HEK293 (cell line): ENCODE results near the gene ZNF860.

Source experiments
- CTCF ChIA-PET: fragments of 350-600 bp; formaldehyde crosslinking; extraction: SDS; loops from one replicate; lab custom pipeline; 2021; ENCODE audit warnings: antibody characterized with exemption; lab: Yijun Ruan, JAX
- POLR2A ChIA-PET: fragments of 300-600 bp; formaldehyde crosslinking; extraction: SDS; loops from one replicate; lab custom pipeline; 2020; ENCODE audit warnings: antibody characterized with exemption, inconsistent platforms; lab: Yijun Ruan, JAX
- H3K27ac ChIP-seq: fragments of 200-500 bp; sonication (Bioruptor generic); 2 replicates; pipeline ENCODE4 v1.5.1; 2014; ENCODE audit warnings: low read depth, low read length, control low read depth, inconsistent platforms; ENCODE audit errors: extremely low read depth
- H3K36me3 ChIP-seq, 2 experiments: fragments of 200-500 bp in 1 of 2; sonication (Bioruptor generic) in 1 of 2; 1 replicate in 1 of 2; 2 replicates in 1 of 2; pipeline ENCODE4 v1.5.1; 2014 to 2017; ENCODE audit warnings: inconsistent platforms in 2 of 2, low read length in 2 of 2; ENCODE audit not compliant: control insufficient read depth in 2 of 2, insufficient read depth in 1 of 2
- H3K4me1 ChIP-seq: fragments of 200-500 bp; sonication (Bioruptor generic); 2 replicates; pipeline ENCODE4 v1.5.1; 2014; ENCODE audit warnings: mild to moderate bottlenecking, low read length, inconsistent platforms; ENCODE audit not compliant: control insufficient read depth, insufficient read depth
- H3K4me3 ChIP-seq: 2 replicates; pipeline ENCODE4 v1.5.1; 2011; ENCODE audit warnings: low read depth, mild to moderate bottlenecking, control low read depth, low read length, moderate library complexity
- H3K9me3 ChIP-seq: fragments of 200-500 bp; sonication (Bioruptor generic); 2 replicates; pipeline ENCODE4 v1.5.1; 2014; ENCODE audit warnings: low read depth, low read length, inconsistent platforms; ENCODE audit not compliant: control insufficient read depth, insufficient read depth
- CTCF ChIP-seq: fragments of 450-650 bp; formaldehyde crosslinking; IDR thresholded peaks from 2 replicates; pipeline ENCODE4 v1.5.1; 2016; ENCODE audit warnings: missing biosample characterization, missing genetic modification characterization
- KLF17 ChIP-seq: fragments of 450-650 bp; formaldehyde crosslinking; IDR thresholded peaks from 2 replicates; pipeline ENCODE4 v1.5.1; 2016; ENCODE audit warnings: missing biosample characterization, missing genetic modification characterization
- KLF9 ChIP-seq: fragments of 450-650 bp; formaldehyde crosslinking; IDR thresholded peaks from 2 replicates; pipeline ENCODE4 v1.5.1; 2016; ENCODE audit warnings: missing biosample characterization, missing genetic modification characterization, low read depth
- SETDB1 ChIP-seq: IDR thresholded peaks from one replicate; pipeline ENCODE4 v1.6.1; 2017; ENCODE audit warnings: mild to moderate bottlenecking, low read length, moderate library complexity, mixed read lengths; ENCODE audit not compliant: insufficient read length
- TRIM28 ChIP-seq: IDR thresholded peaks from 2 replicates; pipeline ENCODE4 v1.6.1; 2011; ENCODE audit warnings: low read length, control low read depth, borderline replicate concordance
- ZFP41 ChIP-seq: fragments of 450-650 bp; formaldehyde crosslinking; IDR thresholded peaks from 2 replicates; pipeline ENCODE4 v1.5.1; 2016; ENCODE audit warnings: missing biosample characterization, missing genetic modification characterization, borderline replicate concordance
- ZNF146 ChIP-seq: fragments of 450-650 bp; formaldehyde crosslinking; IDR thresholded peaks from 2 replicates; pipeline ENCODE4 v1.5.1; 2016; ENCODE audit warnings: missing biosample characterization, missing genetic modification characterization
- ZNF184 ChIP-seq: fragments of 450-650 bp; IDR thresholded peaks from 2 replicates; pipeline ENCODE4 v1.5.1; 2018; ENCODE audit warnings: missing biosample characterization, mild to moderate bottlenecking, missing genetic modification characterization
- ZNF426 ChIP-seq: fragments of 450-650 bp; formaldehyde crosslinking; IDR thresholded peaks from 2 replicates; pipeline ENCODE4 v1.5.1; 2017; ENCODE audit warnings: missing biosample characterization, missing genetic modification characterization, mild to moderate bottlenecking, inconsistent platforms, moderate library complexity
- ZNF501 ChIP-seq: fragments of 450-650 bp; formaldehyde crosslinking; IDR thresholded peaks from 2 replicates; pipeline ENCODE4 v1.5.1; 2016; ENCODE audit warnings: missing biosample characterization, missing genetic modification characterization
- ZNF513 ChIP-seq: fragments of 450-650 bp; IDR thresholded peaks from 2 replicates; pipeline ENCODE4 v1.5.1; 2018; ENCODE audit warnings: missing biosample characterization, missing genetic modification characterization
- ZNF561 ChIP-seq: fragments of 450-650 bp; IDR thresholded peaks from 2 replicates; pipeline ENCODE4 v1.5.1; 2018; ENCODE audit warnings: missing biosample characterization, missing genetic modification characterization, borderline replicate concordance
- ZNF654 ChIP-seq: fragments of 450-650 bp; formaldehyde crosslinking; IDR thresholded peaks from 2 replicates; pipeline ENCODE4 v1.5.1; 2016; ENCODE audit warnings: low read depth, missing biosample characterization, missing genetic modification characterization
- ZNF677 ChIP-seq: fragments of 450-650 bp; IDR thresholded peaks from 2 replicates; pipeline ENCODE4 v1.5.0; 2018; ENCODE audit warnings: missing biosample characterization, mild to moderate bottlenecking, missing genetic modification characterization, moderate library complexity
- ZSCAN16 ChIP-seq: fragments of 450-650 bp; formaldehyde crosslinking; IDR thresholded peaks from 2 replicates; pipeline ENCODE4 v1.5.1; 2016; ENCODE audit warnings: missing biosample characterization, missing genetic modification characterization
- ZSCAN30 ChIP-seq: fragments of 450-650 bp; IDR thresholded peaks from 2 replicates; pipeline ENCODE4 v1.5.1; 2018; ENCODE audit warnings: missing biosample characterization, mild to moderate bottlenecking, missing genetic modification characterization, moderate library complexity
- TF ChIP-seq, protein P1 (sequence below): fragments of 450-650 bp; formaldehyde crosslinking; IDR thresholded peaks from 2 replicates; pipeline ENCODE4 v1.5.1; 2016; ENCODE audit warnings: missing biosample characterization, missing genetic modification characterization

Gene ZNF860

DNA sequence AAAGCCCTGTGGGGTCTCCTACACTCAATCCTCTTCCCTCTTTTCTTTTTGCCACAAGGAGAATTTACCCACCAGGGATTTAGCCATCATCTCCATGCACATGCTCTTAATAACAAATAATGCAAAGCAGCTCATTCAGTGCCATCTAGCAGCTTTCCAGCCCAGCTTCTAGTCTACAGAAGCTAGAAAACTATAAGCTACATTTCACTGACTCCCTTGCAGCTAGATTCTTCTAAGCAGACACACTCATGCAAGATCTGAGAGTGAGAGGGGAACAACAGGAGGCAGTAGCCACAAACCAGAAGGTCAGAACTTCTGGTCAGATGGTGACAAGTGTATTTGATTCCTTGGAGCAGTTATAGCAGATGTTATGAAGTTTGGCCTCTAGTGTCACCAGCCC, 26.0 kb upstream of the ZNF860 start:
- H3K4me1 ChIP-seq: peaks cover 14% of the 10 kb centered on the region
- ChIA-PET POLR2A (no interaction called here), CTCF (no interaction called here)
- TF ChIP-seq TRIM28: peak; percentile 93; the same call in 1 of the 2 replicates
- TF ChIP-seq ZNF654 (tag by site-specific recombination): no peak
- peak; percentile 69 for TF ChIP-seq SETDB1
- no peaks in the 10 kb centered on the region for H3K9me3 ChIP-seq
- H3K27ac ChIP-seq: no peak overlapping the region
- no peak overlapping the region for H3K4me3 ChIP-seq
- no peaks in the 10 kb centered on the region for H3K36me3 ChIP-seq

- H3K27ac ChIP-seq: no peak overlapping the region
- CTCF ChIA-PET: interaction anchor here (0.6 kb wide), 1 partner anchor 223 kb away, joined by 3 read pairs; no protein-coding TSS in a partner anchor
- no peaks in the 10 kb centered on the region for H3K36me3 ChIP-seq
- POLR2A ChIA-PET: no interaction called here
- peaks cover 14% of the 10 kb centered on the region for H3K4me1 ChIP-seq
- no peak overlapping the region for H3K4me3 ChIP-seq
- no peaks in the 10 kb centered on the region for H3K9me3 ChIP-seq
- TF ChIP-seq ZNF184 (tag by site-specific recombination) (no peak), CTCF (tag by site-specific recombination) (no peak), ZNF561 (no peak), ZNF501 (tag by site-specific recombination) (no peak), ZNF146 (tag by site-specific recombination) (no peak), ZNF677 (tag by site-specific recombination) (no peak), ZFP41 (tag by site-specific recombination) (no peak), ZSCAN16 (no peak), ZNF513 (tag by site-specific recombination) (no peak), ZSCAN30 (tag by site-specific recombination) (no peak), KLF9 (tag by site-specific recombination) (no peak), ZNF426 (tag by site-specific recombination) (no peak), KLF17 (tag by site-specific recombination) (no peak)
- TF ChIP-seq, protein P1, sequence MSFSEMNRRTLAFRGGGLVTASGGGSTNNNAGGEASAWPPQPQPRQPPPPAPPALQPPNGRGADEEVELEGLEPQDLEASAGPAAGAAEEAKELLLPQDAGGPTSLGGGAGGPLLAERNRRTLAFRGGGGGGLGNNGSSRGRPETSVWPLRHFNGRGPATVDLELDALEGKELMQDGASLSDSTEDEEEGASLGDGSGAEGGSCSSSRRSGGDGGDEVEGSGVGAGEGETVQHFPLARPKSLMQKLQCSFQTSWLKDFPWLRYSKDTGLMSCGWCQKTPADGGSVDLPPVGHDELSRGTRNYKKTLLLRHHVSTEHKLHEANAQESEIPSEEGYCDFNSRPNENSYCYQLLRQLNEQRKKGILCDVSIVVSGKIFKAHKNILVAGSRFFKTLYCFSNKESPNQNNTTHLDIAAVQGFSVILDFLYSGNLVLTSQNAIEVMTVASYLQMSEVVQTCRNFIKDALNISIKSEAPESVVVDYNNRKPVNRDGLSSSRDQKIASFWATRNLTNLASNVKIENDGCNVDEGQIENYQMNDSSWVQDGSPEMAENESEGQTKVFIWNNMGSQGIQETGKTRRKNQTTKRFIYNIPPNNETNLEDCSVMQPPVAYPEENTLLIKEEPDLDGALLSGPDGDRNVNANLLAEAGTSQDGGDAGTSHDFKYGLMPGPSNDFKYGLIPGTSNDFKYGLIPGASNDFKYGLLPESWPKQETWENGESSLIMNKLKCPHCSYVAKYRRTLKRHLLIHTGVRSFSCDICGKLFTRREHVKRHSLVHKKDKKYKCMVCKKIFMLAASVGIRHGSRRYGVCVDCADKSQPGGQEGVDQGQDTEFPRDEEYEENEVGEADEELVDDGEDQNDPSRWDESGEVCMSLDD: no peak
- TF ChIP-seq, all 188 proteins: peak for 0
Observed at GRCh38 chr3:31957106-31957505, 24.4 kb upstream of the ZNF860 start.
